ENCODE data around the gene WFDC5.
"Not testable (repeated sequence)": the region's sequence is repeated elsewhere in the genome, so short reads cannot be mapped to it uniquely, and the experiment has no call there.

WFDC5 gene, protein sequence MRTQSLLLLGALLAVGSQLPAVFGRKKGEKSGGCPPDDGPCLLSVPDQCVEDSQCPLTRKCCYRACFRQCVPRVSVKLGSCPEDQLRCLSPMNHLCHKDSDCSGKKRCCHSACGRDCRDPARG

GRCh38 chr20:45114465-45115385, at the start of gene WFDC5:
WFDC5 (minus strand) TSS chr20:45115174; CDS start chr20:45115083, 91 bp downstream.
- no peak for DNase-seq (ENCODE audit: low read depth, low spot score)
- no peak within 1 kb of the TSS for H3K4me3 ChIP-seq (ENCODE audit: low read depth, low read length)
- ChIA-PET POLR2A (no interaction called here), CTCF (interaction anchor here (1.9 to 14.1 kb wide), 4 partner anchors 19 to 178 kb away, joined by 7 to 231 read pairs (median 126); partner anchors contain the start of gene KCNS1)
- TF ChIP-seq, protein P1, sequence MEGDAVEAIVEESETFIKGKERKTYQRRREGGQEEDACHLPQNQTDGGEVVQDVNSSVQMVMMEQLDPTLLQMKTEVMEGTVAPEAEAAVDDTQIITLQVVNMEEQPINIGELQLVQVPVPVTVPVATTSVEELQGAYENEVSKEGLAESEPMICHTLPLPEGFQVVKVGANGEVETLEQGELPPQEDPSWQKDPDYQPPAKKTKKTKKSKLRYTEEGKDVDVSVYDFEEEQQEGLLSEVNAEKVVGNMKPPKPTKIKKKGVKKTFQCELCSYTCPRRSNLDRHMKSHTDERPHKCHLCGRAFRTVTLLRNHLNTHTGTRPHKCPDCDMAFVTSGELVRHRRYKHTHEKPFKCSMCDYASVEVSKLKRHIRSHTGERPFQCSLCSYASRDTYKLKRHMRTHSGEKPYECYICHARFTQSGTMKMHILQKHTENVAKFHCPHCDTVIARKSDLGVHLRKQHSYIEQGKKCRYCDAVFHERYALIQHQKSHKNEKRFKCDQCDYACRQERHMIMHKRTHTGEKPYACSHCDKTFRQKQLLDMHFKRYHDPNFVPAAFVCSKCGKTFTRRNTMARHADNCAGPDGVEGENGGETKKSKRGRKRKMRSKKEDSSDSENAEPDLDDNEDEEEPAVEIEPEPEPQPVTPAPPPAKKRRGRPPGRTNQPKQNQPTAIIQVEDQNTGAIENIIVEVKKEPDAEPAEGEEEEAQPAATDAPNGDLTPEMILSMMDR (IDR thresholded peaks at IDR 0.05; ENCODE audit: insufficient read depth, low read length, missing control alignments), result no peak

DNA sequence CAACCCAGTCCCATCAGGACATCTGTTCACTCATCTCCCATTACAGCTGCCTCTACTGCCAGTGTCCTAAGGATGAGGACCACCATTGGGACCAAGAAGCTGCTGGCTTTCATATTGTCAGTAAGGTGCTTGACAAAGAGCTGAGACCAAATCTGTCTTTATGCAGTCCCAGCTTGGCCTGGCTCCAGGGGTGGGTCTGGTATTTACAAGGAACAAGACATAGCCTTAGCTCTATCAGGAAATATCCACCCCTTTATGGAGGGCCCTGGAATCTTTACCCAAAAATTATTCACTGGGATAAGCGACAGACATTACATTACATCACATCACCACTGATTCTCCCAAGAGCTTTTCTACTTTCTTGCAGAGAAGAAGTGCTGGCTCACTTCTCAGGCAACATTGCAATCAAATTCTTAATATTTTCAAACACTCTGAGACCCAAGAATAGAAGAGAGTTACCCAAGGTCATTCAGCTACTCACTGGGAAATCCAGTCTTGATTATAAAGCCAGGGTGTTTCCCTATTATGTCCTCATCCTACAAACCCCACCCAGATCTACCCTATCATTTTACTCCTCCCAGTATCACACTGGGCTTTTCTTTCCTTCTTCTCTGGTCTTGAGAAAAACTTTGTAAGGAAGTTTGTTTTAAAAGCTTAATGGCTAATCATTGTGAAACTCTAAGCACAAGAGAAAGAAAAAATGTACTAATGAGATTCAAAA, 48.3 kb upstream of the WFDC5 start:
- DNase-seq (ENCODE audit: low read depth, low spot score), result no peak
- H3K4me3 ChIP-seq (ENCODE audit: low read depth, low read length), result no peak overlapping the region
- CTCF ChIA-PET, result interaction anchor here (1.0 to 1.2 kb wide), 2 partner anchors 130 to 274 kb away, joined by 3 read pairs; no protein-coding TSS in a partner anchor
- TF ChIP-seq, protein P1 (IDR thresholded peaks at IDR 0.05; ENCODE audit: insufficient read depth, low read length, missing control alignments), result no peak
- POLR2A ChIA-PET, result no interaction called here

DNA sequence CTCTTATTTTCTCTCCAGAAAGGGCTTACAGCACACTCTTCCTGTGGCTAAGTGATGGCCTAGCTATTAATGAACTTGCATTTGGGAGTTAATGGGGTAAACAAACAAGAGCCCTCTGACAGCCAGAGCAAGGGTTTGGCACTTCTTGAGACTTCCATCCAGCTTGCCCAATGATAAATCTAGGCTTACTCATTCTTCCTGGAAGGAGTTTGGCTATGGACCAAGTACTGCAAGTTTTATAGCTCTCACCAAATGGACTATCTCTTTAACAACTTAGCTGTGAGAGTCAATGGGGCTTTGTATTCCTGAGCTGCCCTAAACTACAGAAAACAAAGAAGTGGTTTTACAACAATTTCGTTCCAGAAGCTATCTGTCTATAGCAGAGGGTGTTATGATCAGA, 43.0 kb upstream of the WFDC5 start:
- DNase-seq (ENCODE audit: low read depth, low spot score), result peak; percentile 5
- H3K4me3 ChIP-seq (ENCODE audit: low read depth, low read length), result no peak overlapping the region
- ChIA-PET CTCF (interaction anchor here (0.7 to 1.5 kb wide), 3 partner anchors 9 to 133 kb away, joined by 3 to 6 read pairs (median 3); no protein-coding TSS in a partner anchor), POLR2A (no interaction called here)
- TF ChIP-seq, protein P1 (IDR thresholded peaks at IDR 0.05; ENCODE audit: insufficient read depth, low read length, missing control alignments), result no peak

DNA sequence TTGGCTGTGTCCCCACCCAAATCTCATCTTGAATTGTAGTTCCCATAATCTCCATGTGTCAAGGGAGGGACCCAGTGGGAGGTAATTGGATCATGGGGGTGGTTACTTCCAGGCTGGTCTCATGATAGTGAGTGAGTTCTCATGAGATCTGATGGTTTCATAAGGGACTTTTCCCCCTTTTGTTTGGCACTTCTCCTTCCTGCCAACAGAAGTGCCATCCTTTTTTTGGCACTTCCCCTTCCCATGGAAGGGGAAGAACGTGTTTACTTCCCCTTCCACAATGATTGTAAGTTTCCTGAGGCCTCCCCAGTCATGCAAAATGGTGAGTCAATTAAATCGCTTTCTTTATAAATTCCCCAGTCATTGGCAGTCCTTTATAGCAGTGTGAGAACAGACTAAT, 41.7 kb upstream of the WFDC5 start:
- CTCF ChIA-PET, result interaction anchor here (1.5 kb wide), 1 partner anchor 134 kb away, joined by 6 read pairs; no protein-coding TSS in a partner anchor
- H3K4me3 ChIP-seq (ENCODE audit: low read depth, low read length), result no peak overlapping the region
- TF ChIP-seq, protein P1 (IDR thresholded peaks at IDR 0.05; ENCODE audit: insufficient read depth, low read length, missing control alignments), result no peak
- POLR2A ChIA-PET, result no interaction called here
- no peak for DNase-seq (ENCODE audit: low read depth, low spot score)

DNA sequence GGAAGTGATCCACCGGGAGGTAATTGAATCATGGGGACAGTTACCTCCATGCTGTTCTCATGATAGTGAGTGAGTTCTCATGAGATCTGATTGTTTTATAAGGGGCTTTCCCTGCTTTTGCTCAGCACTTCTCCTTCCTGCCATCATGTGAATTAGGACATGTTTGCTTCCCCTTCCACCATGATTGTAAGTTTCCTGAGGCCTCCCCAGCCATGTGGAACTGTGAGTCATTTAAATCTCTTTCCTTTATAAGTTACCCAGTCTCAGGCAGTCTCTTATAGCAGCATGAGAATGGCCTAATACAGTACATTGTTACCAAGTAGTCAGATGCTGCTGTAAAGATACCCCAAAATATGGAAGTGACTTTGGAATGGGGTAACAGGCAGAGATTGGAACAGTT, 39.8 kb upstream of the WFDC5 start:
- H3K4me3 ChIP-seq (ENCODE audit: low read depth, low read length); POLR2A ChIA-PET; DNase-seq (ENCODE audit: low read depth, low spot score): not testable (repeated sequence)
- CTCF ChIA-PET, result interaction anchor here (1.0 kb wide), 1 partner anchor 58 kb away, joined by 3 read pairs; no protein-coding TSS in a partner anchor

GRCh38 chr20:45154183-45154582, 39.2 kb upstream of the WFDC5 start:
- H3K4me3 ChIP-seq (ENCODE audit: low read depth, low read length), result no peak overlapping the region
- POLR2A ChIA-PET, result no interaction called here

More at GRCh38 chr20:45154183-45154582, 39.2 kb upstream of the WFDC5 start:
- TF ChIP-seq, protein P1 (IDR thresholded peaks at IDR 0.05; ENCODE audit: insufficient read depth, low read length, missing control alignments), result no peak
- DNase-seq (ENCODE audit: low read depth, low spot score), result no peak
- CTCF ChIA-PET, result interaction anchor here (1.0 kb wide), 1 partner anchor 58 kb away, joined by 3 read pairs; no protein-coding TSS in a partner anchor

All from AG04449 (cell line).